HCT116 (cell line): ENCODE measurements around the gene PLP1.

Source experiments
- CTCF ChIP-seq, 3 experiments: fragments of 200-600 bp in 1 of 3; sonication (generic) in 1 of 3; IDR thresholded peaks in 2 of 3; conservative IDR thresholded peaks in 1 of 3; 2 replicates each; pipeline ENCODE4 v1.5.1; 2012 to 2017; ENCODE audit warnings: low read depth in 2 of 3, low read length in 2 of 3, antibody characterized with exemption in 1 of 3, borderline replicate concordance in 1 of 3, control low read depth in 1 of 3, mild to moderate bottlenecking in 1 of 3, mixed read lengths in 1 of 3, mixed run types in 1 of 3, moderate library complexity in 1 of 3; ENCODE audit not compliant: insufficient read depth in 1 of 3
- ELF1 ChIP-seq: IDR thresholded peaks from 2 replicates; pipeline ENCODE4 v1.6.1; 2012; ENCODE audit warnings: low read depth, borderline replicate concordance
- EZH2 ChIP-seq: fragments of 200-600 bp; sonication (generic); IDR thresholded peaks from 2 replicates; pipeline ENCODE4 v1.6.1; 2017; ENCODE audit warnings: antibody characterized with exemption, mixed run types
- EZH2phosphoT487 ChIP-seq: fragments of 200-600 bp; IDR thresholded peaks from 2 replicates; pipeline ENCODE4 v1.6.1; 2018; ENCODE audit warnings: antibody characterized with exemption, borderline replicate concordance
- FOSL1 ChIP-seq: IDR thresholded peaks from 2 replicates; pipeline ENCODE4 v1.6.1; 2012; ENCODE audit warnings: low read depth
- MAX ChIP-seq: IDR thresholded peaks from 2 replicates; pipeline ENCODE4 v1.6.1; 2012
- POLR2A ChIP-seq: IDR thresholded peaks from 2 replicates; pipeline ENCODE4 v1.7.0; 2011; ENCODE audit warnings: borderline replicate concordance; ENCODE audit not compliant: insufficient read depth, insufficient read length; ENCODE audit errors: extremely low read depth
- RAD21 ChIP-seq: IDR thresholded peaks from 2 replicates; pipeline ENCODE4 v1.6.1; 2012; ENCODE audit warnings: low read depth, mild to moderate bottlenecking
- SRF ChIP-seq: IDR thresholded peaks from 2 replicates; pipeline ENCODE4 v1.6.1; 2012; ENCODE audit warnings: low read depth

DNA sequence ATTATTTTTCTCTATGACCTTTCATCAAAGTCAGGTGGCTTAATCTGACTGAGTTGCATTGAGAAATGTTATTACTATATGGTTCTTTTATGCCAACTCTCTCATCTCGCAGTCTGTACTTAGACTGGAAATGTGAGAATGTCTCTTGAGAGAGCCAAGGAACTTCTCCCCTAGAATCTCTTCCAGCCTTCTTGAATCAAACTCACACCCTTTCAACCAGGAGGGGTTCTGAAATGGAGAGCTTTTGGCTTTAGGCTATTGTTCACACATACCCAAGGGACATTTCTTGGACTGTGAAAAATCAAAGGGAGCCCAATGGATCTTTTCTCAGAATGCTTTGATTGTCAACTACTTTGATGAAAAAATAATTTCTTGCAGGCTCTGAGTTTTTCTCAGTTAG lies 5.1 kb downstream of the PLP1 start:
- TF ChIP-seq SRF (no peak), CTCF (IDR thresholded peaks at IDR 0.05 in 2 of 3, conservative IDR thresholded peaks at IDR 0.05 in 1 of 3; ENCODE audit: borderline replicate concordance in 1 of 3, insufficient read depth in 1 of 3, low read depth in 2 of 3, low read length in 2 of 3) (no peak), EZH2phosphoT487 (no peak), EZH2 (no peak), ELF1 (no peak), RAD21 (no peak), POLR2A (no peak), FOSL1 (no peak), MAX (no peak)
